Activated CD8-positive, alpha-beta memory T cell treated with anti-CD3 and anti-CD28 coated beads for 4 hours (primary cell): ENCODE measurements around the gene ALG14.

Experiments
- DNase-seq, 2 donors: peaks; one replicate each; pipeline ENCODE4 v3.0.0-alpha.2; 2020; ENCODE audit warnings: low read depth in 2 of 2

The ALG14 gene

GRCh38 chr1:94980582-94981574 lies 91.9 kb downstream of the ALG14 start:
- DNase-seq = no peak

GRCh38 chr1:94979656-94980581 lies 92.8 kb downstream of the ALG14 start:
- no peak for DNase-seq

GRCh38 chr1:94979131-94979530 lies 93.6 kb downstream of the ALG14 start:
- DNase-seq = no peak

GRCh38 chr1:94978401-94978800 lies 94.3 kb downstream of the ALG14 start:
- DNase-seq = no peak

GRCh38 chr1:94976971-94977548 lies 95.7 kb downstream of the ALG14 start:
- no peak for DNase-seq

GRCh38 chr1:94974824-94975223 lies 97.9 kb downstream of the ALG14 start:
- no peak for DNase-seq

GRCh38 chr1:94974241-94974640 lies 98.5 kb downstream of the ALG14 start:
- DNase-seq = no peak

- no peak for DNase-seq
Measured at GRCh38 chr1:94973309-94973922, 99.3 kb downstream of the ALG14 start.

GRCh38 chr1:94971491-94971924 lies 101.2 kb downstream of the ALG14 start:
- DNase-seq = no peak

- DNase-seq = no peak
Measured at GRCh38 chr1:94970783-94971182, 102.0 kb downstream of the ALG14 start.

GRCh38 chr1:94969137-94969536 lies 103.6 kb downstream of the ALG14 start:
- DNase-seq = no peak

GRCh38 chr1:94966033-94966432 lies 106.7 kb downstream of the ALG14 start:
- DNase-seq = no peak

GRCh38 chr1:94963864-94964263 lies 108.9 kb downstream of the ALG14 start:
- no peak for DNase-seq

- DNase-seq = no peak
Measured at GRCh38 chr1:94962409-94963265, 110.1 kb downstream of the ALG14 start.

GRCh38 chr1:94961988-94962387 lies 110.8 kb downstream of the ALG14 start:
- DNase-seq = no peak

- no peak for DNase-seq
Measured at GRCh38 chr1:94961582-94961981, 111.2 kb downstream of the ALG14 start.

- no peak for DNase-seq
Measured at GRCh38 chr1:94958081-94958480, 114.7 kb downstream of the ALG14 start.

- no peak for DNase-seq
Measured at GRCh38 chr1:94955767-94956632, 116.8 kb downstream of the ALG14 start.
